Fibroblast of gingiva (primary cell): ENCODE data around the gene CDH12.
"Not testable (repeated sequence)": the region's sequence is repeated elsewhere in the genome, so short reads cannot be mapped to it uniquely, and the experiment has no call there.

ENCODE experiments used
- DNase-seq: peaks from one replicate; pipeline ENCODE4 v3.0.0-alpha.2; 2011; ENCODE audit warnings: low read depth

The CDH12 gene

GRCh38 chr5:22649074-22649473 lies 204.1 kb downstream of the CDH12 start:
- DNase-seq, result no peak

- DNase-seq, result no peak
Measured at GRCh38 chr5:22644859-22645258, 208.3 kb downstream of the CDH12 start.

GRCh38 chr5:22643356-22643755 lies 209.8 kb downstream of the CDH12 start:
- peak; percentile 40 for DNase-seq

- no peak for DNase-seq
Measured at GRCh38 chr5:22631683-22632082, 221.5 kb downstream of the CDH12 start.

GRCh38 chr5:22627029-22627428 lies 226.1 kb downstream of the CDH12 start:
- DNase-seq, result no peak

GRCh38 chr5:22625451-22625850 lies 227.7 kb downstream of the CDH12 start:
- no peak for DNase-seq

- no peak for DNase-seq
Measured at GRCh38 chr5:22621084-22621483, 232.1 kb downstream of the CDH12 start.

GRCh38 chr5:22615964-22616363 lies 237.2 kb downstream of the CDH12 start:
- no peak for DNase-seq

- DNase-seq, result no peak
Measured at GRCh38 chr5:22614486-22615094, 238.6 kb downstream of the CDH12 start.

- DNase-seq, result no peak
Measured at GRCh38 chr5:22612928-22613327, 240.2 kb downstream of the CDH12 start.

- no peak for DNase-seq
Measured at GRCh38 chr5:22611327-22611726, 241.8 kb downstream of the CDH12 start.

- not testable (repeated sequence) for DNase-seq
Measured at GRCh38 chr5:22607498-22607897, 245.6 kb downstream of the CDH12 start.

GRCh38 chr5:22605473-22605872 lies 247.7 kb downstream of the CDH12 start:
- no peak for DNase-seq

- no peak for DNase-seq
Measured at GRCh38 chr5:22604711-22605110, 248.4 kb downstream of the CDH12 start.

GRCh38 chr5:22598796-22599195 lies 254.3 kb downstream of the CDH12 start:
- DNase-seq, result no peak

GRCh38 chr5:22596404-22596970 lies 256.7 kb downstream of the CDH12 start:
- DNase-seq, result peak; percentile 45

GRCh38 chr5:22594491-22594890 lies 258.7 kb downstream of the CDH12 start:
- no peak for DNase-seq

GRCh38 chr5:22593592-22593991 lies 259.6 kb downstream of the CDH12 start:
- DNase-seq, result no peak

GRCh38 chr5:22591461-22591860 lies 261.7 kb downstream of the CDH12 start:
- no peak for DNase-seq

- no peak for DNase-seq
Measured at GRCh38 chr5:22590677-22591268, 262.4 kb downstream of the CDH12 start.

GRCh38 chr5:22577711-22578110 lies 275.4 kb downstream of the CDH12 start:
- peak; percentile 17 for DNase-seq

- DNase-seq, result no peak
Measured at GRCh38 chr5:22577006-22577405, 276.1 kb downstream of the CDH12 start.

GRCh38 chr5:22572941-22573340 lies 280.2 kb downstream of the CDH12 start:
- DNase-seq, result no peak

- DNase-seq, result no peak
Measured at GRCh38 chr5:22567983-22568382, 285.2 kb downstream of the CDH12 start.
